NT2/D1 (cell line): ENCODE results near the gene C11orf58.

Source experiments
- SUZ12 ChIP-seq: IDR thresholded peaks from 2 replicates; pipeline ENCODE4 v1.6.1; 2011; ENCODE audit not compliant: insufficient read length, insufficient read depth; ENCODE audit errors: extremely low read depth
- ZNF274 ChIP-seq: IDR thresholded peaks from 2 replicates; pipeline ENCODE4 v1.6.1; 2011; ENCODE audit warnings: mild to moderate bottlenecking, low read depth, low read length

DNA sequence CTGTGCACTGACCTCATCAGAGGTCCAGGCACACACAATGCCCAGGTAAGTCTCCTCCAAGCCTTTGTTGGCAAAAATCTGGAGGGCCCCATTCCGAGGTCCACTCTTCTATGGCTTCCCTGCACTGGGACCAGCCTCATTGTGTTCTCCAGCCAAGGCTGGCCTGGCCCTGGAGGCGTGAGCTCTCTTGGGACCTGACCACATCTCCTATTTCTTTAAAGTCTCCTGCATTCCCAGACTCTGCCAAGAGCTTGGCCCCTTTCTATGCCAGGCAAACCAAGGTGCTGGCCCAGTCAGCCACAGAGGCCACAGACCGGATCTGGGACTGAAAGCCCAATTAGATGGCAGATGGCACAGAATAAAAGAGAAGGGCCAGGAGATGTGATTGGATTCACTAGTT is 55.1 kb downstream of the C11orf58 start:
- no peak for TF ChIP-seq SUZ12
- no peak for TF ChIP-seq ZNF274
